Keratinocyte (primary cell): ENCODE results near the gene LRRTM1. TPM values are rescaled to one million over a fixed set of nuclear protein-coding genes. Genes with fewer than 3 reads are reported as not detected.

Experiments used
- DNase-seq: peaks from one replicate; pipeline ENCODE4 v3.0.0-alpha.2; 2011; ENCODE audit warnings: low read depth, missing footprints, low spot score
- FAIRE-seq: peaks from 2 replicates; lab custom pipeline; 2011; peaks lifted over from hg19 to GRCh38; lab: Jason Lieb, UNC
- H2AFZ ChIP-seq: 2 replicates; pipeline ENCODE4 v1.6.0; 2012; ENCODE audit warnings: low read length, control low read depth, inconsistent platforms; ENCODE audit not compliant: control insufficient read depth
- H3K27ac ChIP-seq: 2 replicates; pipeline ENCODE4 v1.5.1; 2011; ENCODE audit warnings: low read length; ENCODE audit not compliant: control insufficient read depth, insufficient read depth
- H3K27me3 ChIP-seq: 3 replicates; pipeline ENCODE4 v1.6.0; 2011; ENCODE audit warnings: low read length; ENCODE audit not compliant: control insufficient read depth, insufficient read depth; ENCODE audit errors: extremely low read depth
- H3K36me3 ChIP-seq, 2 experiments: 2 replicates in 1 of 2; 3 replicates in 1 of 2; pipeline ENCODE4 v1.5.1; 2011; ENCODE audit warnings: low read length in 2 of 2, mild to moderate bottlenecking in 1 of 2; ENCODE audit not compliant: control insufficient read depth in 2 of 2, insufficient read depth in 2 of 2; ENCODE audit errors: extremely low read depth in 1 of 2
- H3K4me1 ChIP-seq: 3 replicates; pipeline ENCODE4 v1.5.1; 2011; ENCODE audit warnings: low read length; ENCODE audit not compliant: control insufficient read depth, insufficient read depth; ENCODE audit errors: extremely low read depth
- H3K4me2 ChIP-seq: 3 replicates; pipeline ENCODE4 v1.6.0; 2011; ENCODE audit warnings: low read depth, low read length; ENCODE audit not compliant: control insufficient read depth, insufficient read depth; ENCODE audit errors: extremely low read depth
- H3K4me3 ChIP-seq, 3 experiments: fragments of 200-600 bp in 1 of 3; sonication (generic) in 1 of 3; 2 replicates in 2 of 3; 3 replicates in 1 of 3; pipeline ENCODE4 v1.5.1; 2011 to 2016; ENCODE audit warnings: low read length in 3 of 3, mild to moderate bottlenecking in 3 of 3, control low read depth in 2 of 3, inconsistent platforms in 1 of 3, low read depth in 1 of 3, mixed read lengths in 1 of 3, mixed run types in 1 of 3, moderate library complexity in 1 of 3; ENCODE audit not compliant: control insufficient read depth in 2 of 3, insufficient read depth in 2 of 3; ENCODE audit errors: extremely low read depth in 1 of 3
- H3K79me2 ChIP-seq: 2 replicates; pipeline ENCODE4 v1.6.0; 2012; ENCODE audit warnings: low read length; ENCODE audit not compliant: control insufficient read depth, insufficient read depth
- H3K9ac ChIP-seq: 3 replicates; pipeline ENCODE4 v1.6.0; 2011; ENCODE audit warnings: low read length; ENCODE audit not compliant: control insufficient read depth, insufficient read depth; ENCODE audit errors: extremely low read depth
- H3K9me1 ChIP-seq: 3 replicates; pipeline ENCODE4 v1.6.0; 2011; ENCODE audit warnings: low read length; ENCODE audit not compliant: control insufficient read depth, insufficient read depth; ENCODE audit errors: extremely low read depth
- H3K9me3 ChIP-seq: 2 replicates; pipeline ENCODE4 v1.5.1; 2012; ENCODE audit warnings: low read depth, low read length; ENCODE audit not compliant: control insufficient read depth
- H4K20me1 ChIP-seq: 3 replicates; pipeline ENCODE4 v1.6.0; 2011; ENCODE audit warnings: low read length; ENCODE audit not compliant: control insufficient read depth, insufficient read depth; ENCODE audit errors: extremely low read depth
- EZH2 ChIP-seq: IDR thresholded peaks from one replicate; pipeline ENCODE4 v1.6.1; 2012; ENCODE audit warnings: inconsistent platforms, mild to moderate bottlenecking, low read length, moderate library complexity
- dilution Hi-C: fragments of 300-500 bp; cut with MboI; formaldehyde crosslinking; loops from one replicate; pipeline ENCODE4 v1.7.0; 2020; ENCODE audit warnings: low sequenced_read_pairs; ENCODE audit not compliant: extremely low pct_ligation_motif_present
- polyA plus RNA-seq, 5 experiments: library from polyadenylated mRNA; depleted of rRNA in 3 of 5; stranded (reverse) in 3 of 5; stranded (forward) in 1 of 5; unstranded in 1 of 5; fragments of >200 nt; gene quantifications; 1 replicate in 1 of 5; 2 replicates in 3 of 5; 3 replicates in 1 of 5; pipeline versions ENCODE4 v1.2.1 to v1.2.3, GENCODE V29; 2011 to 2012; ENCODE audit warnings: missing spikeins in 2 of 5, low read depth in 1 of 5, low replicate concordance in 1 of 5
- TF ChIP-seq, protein P1 (sequence below), 3 experiments: IDR thresholded peaks in 1 of 3; conservative IDR thresholded peaks in 1 of 3; optimal IDR thresholded peaks in 1 of 3; 2 replicates in 2 of 3; 3 replicates in 1 of 3; pipeline versions ENCODE3 to v1.5.1; 2011; ENCODE audit warnings: low read length in 3 of 3, mild to moderate bottlenecking in 3 of 3, moderate library complexity in 2 of 3, control low read depth in 1 of 3, inconsistent platforms in 1 of 3; ENCODE audit not compliant: insufficient read depth in 2 of 3; ENCODE audit errors: extremely low read depth in 1 of 3

LRRTM1 gene
- polyA plus RNA-seq, 1 donor (not counting 4 experiments of a cell fraction or from before 2014, with no cell fraction given): not detected

- no peaks in the 10 kb centered on the region for H3K27me3 ChIP-seq
- H3K27ac ChIP-seq: no peak overlapping the region
- no peaks in the 10 kb centered on the region for H3K4me1 ChIP-seq
- FAIRE-seq (no peak), DNase-seq (no peak)
- dilution Hi-C loops: no loop called here
- H3K9me3 ChIP-seq: no peaks in the 10 kb centered on the region
- H4K20me1 ChIP-seq: no peaks in the 10 kb centered on the region
- no peaks in the 10 kb centered on the region for H3K79me2 ChIP-seq
- no peak overlapping the region for H3K9ac ChIP-seq
- no peaks in the 10 kb centered on the region for H3K36me3 ChIP-seq
- no peak overlapping the region for H2AFZ ChIP-seq
- H3K4me2 ChIP-seq: no peak overlapping the region
- no peaks in the 10 kb centered on the region for H3K9me1 ChIP-seq
- H3K4me3 ChIP-seq: no peak overlapping the region
- TF ChIP-seq, protein P1, sequence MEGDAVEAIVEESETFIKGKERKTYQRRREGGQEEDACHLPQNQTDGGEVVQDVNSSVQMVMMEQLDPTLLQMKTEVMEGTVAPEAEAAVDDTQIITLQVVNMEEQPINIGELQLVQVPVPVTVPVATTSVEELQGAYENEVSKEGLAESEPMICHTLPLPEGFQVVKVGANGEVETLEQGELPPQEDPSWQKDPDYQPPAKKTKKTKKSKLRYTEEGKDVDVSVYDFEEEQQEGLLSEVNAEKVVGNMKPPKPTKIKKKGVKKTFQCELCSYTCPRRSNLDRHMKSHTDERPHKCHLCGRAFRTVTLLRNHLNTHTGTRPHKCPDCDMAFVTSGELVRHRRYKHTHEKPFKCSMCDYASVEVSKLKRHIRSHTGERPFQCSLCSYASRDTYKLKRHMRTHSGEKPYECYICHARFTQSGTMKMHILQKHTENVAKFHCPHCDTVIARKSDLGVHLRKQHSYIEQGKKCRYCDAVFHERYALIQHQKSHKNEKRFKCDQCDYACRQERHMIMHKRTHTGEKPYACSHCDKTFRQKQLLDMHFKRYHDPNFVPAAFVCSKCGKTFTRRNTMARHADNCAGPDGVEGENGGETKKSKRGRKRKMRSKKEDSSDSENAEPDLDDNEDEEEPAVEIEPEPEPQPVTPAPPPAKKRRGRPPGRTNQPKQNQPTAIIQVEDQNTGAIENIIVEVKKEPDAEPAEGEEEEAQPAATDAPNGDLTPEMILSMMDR (optimal IDR thresholded peaks at IDR 0.05 in 1 of 3, IDR thresholded peaks at IDR 0.05 in 1 of 3, conservative IDR thresholded peaks at IDR 0.05 in 1 of 3; ENCODE audit: extremely low read depth in 1 of 3, insufficient read depth in 2 of 3, low read length in 3 of 3): no peak
- TF ChIP-seq EZH2: no peak
Observed at GRCh38 chr2:80335411-80335810, 30.9 kb upstream of the LRRTM1 start.

GRCh38 chr2:80333886-80334285 is 29.3 kb upstream of the LRRTM1 start:
- Histone ChIP-seq H3K79me2 (no peaks in the 10 kb centered on the region), H3K9ac (no peak overlapping the region), H3K36me3 (no peaks in the 10 kb centered on the region), H3K9me3 (no peaks in the 10 kb centered on the region), H4K20me1 (no peaks in the 10 kb centered on the region), H3K27ac (no peak overlapping the region), H3K4me3 (no peak overlapping the region), H3K27me3 (no peaks in the 10 kb centered on the region), H2AFZ (no peak overlapping the region), H3K4me1 (no peaks in the 10 kb centered on the region), H3K4me2 (no peak overlapping the region), H3K9me1 (no peaks in the 10 kb centered on the region)
- TF ChIP-seq, protein P1 (optimal IDR thresholded peaks at IDR 0.05 in 1 of 3, IDR thresholded peaks at IDR 0.05 in 1 of 3, conservative IDR thresholded peaks at IDR 0.05 in 1 of 3; ENCODE audit: extremely low read depth in 1 of 3, insufficient read depth in 2 of 3, low read length in 3 of 3): no peak
- no peak for TF ChIP-seq EZH2
- FAIRE-seq (no peak), DNase-seq (no peak)
- dilution Hi-C loops: no loop called here
